PFSK-1 (cell line): ENCODE measurements around the gene LPAR3.

Experiments
- FOXP2 ChIP-seq: optimal IDR thresholded peaks from 2 replicates; pipeline ENCODE3; 2011; ENCODE audit warnings: borderline replicate concordance, control low read depth, inconsistent platforms; ENCODE audit not compliant: insufficient read depth; ENCODE audit errors: extremely low read length, extremely low read depth
- POLR2AphosphoS5 ChIP-seq: IDR thresholded peaks from 2 replicates; pipeline ENCODE4 v1.6.1; 2012; ENCODE audit warnings: low read depth, mild to moderate bottlenecking, control low read depth, low read length, moderate library complexity
- REST ChIP-seq, 2 experiments: IDR thresholded peaks; 2 replicates each; pipeline versions ENCODE4 v1.6.1 to v1.8.0; 2011 to 2012; ENCODE audit warnings: low read depth in 2 of 2, low read length in 2 of 2, control low read depth in 1 of 2, inconsistent platforms in 1 of 2, mild to moderate bottlenecking in 1 of 2, moderate library complexity in 1 of 2; ENCODE audit not compliant: insufficient read depth in 1 of 2
- SIN3A ChIP-seq: IDR thresholded peaks from 2 replicates; pipeline ENCODE4 v1.6.1; 2012; ENCODE audit warnings: mild to moderate bottlenecking, low read length, moderate library complexity, borderline replicate concordance; ENCODE audit not compliant: insufficient read depth
- TAF1 ChIP-seq: IDR thresholded peaks from 2 replicates; pipeline ENCODE4 v1.6.1; 2012; ENCODE audit warnings: low read length, control low read depth, borderline replicate concordance; ENCODE audit not compliant: insufficient read depth

The LPAR3 gene

GRCh38 chr1:84862810-84863251, 30.2 kb downstream of the LPAR3 start:
- no peak for TF ChIP-seq TAF1
- no peak for TF ChIP-seq REST (IDR thresholded peaks at IDR 0.05; ENCODE audit: insufficient read depth in 1 of 2, low read depth in 2 of 2, low read length in 2 of 2)
- TF ChIP-seq POLR2AphosphoS5, result no peak
- no peak for TF ChIP-seq SIN3A

GRCh38 chr1:84861988-84862644, 30.9 kb downstream of the LPAR3 start:
- TF ChIP-seq FOXP2, result no peak
- no peak for TF ChIP-seq TAF1
- no peak for TF ChIP-seq POLR2AphosphoS5
- no peak for TF ChIP-seq REST (IDR thresholded peaks at IDR 0.05; ENCODE audit: insufficient read depth in 1 of 2, low read depth in 2 of 2, low read length in 2 of 2)
- TF ChIP-seq SIN3A, result no peak

- TF ChIP-seq FOXP2 (no peak), SIN3A (no peak), TAF1 (no peak)
Observed at GRCh38 chr1:84861516-84861915, 31.5 kb downstream of the LPAR3 start.

GRCh38 chr1:84859866-84860265, 33.1 kb downstream of the LPAR3 start:
- TF ChIP-seq SIN3A (no peak), REST (IDR thresholded peaks at IDR 0.05; ENCODE audit: insufficient read depth in 1 of 2, low read depth in 2 of 2, low read length in 2 of 2) (no peak), FOXP2 (no peak), TAF1 (no peak), POLR2AphosphoS5 (no peak)

GRCh38 chr1:84857906-84858305, 35.1 kb downstream of the LPAR3 start:
- TF ChIP-seq TAF1 (no peak), REST (IDR thresholded peaks at IDR 0.05; ENCODE audit: insufficient read depth in 1 of 2, low read depth in 2 of 2, low read length in 2 of 2) (no peak)
